ENCODE data around the gene EAF1. TPM values are rescaled to one million over a fixed set of nuclear protein-coding genes. Genes with fewer than 3 reads are reported as not detected.
"Not testable (repeated sequence)": the region's sequence is repeated elsewhere in the genome, so short reads cannot be mapped to it uniquely, and the experiment has no call there.

The EAF1 gene
- total RNA-seq, 1 donor from 2014 or later = 22.8 TPM

GRCh38 chr3:15478640-15478979, 51.2 kb downstream of the EAF1 start:
- DNase-seq (ENCODE audit: low read depth) = no peak

- no peak for DNase-seq (ENCODE audit: low read depth)
These were observed 52.2 kb downstream of the EAF1 start for GRCh38 chr3:15479400-15480224.

GRCh38 chr3:15484551-15484950, 57.2 kb downstream of the EAF1 start:
- DNase-seq (ENCODE audit: low read depth) = not testable (repeated sequence)

- no peak for DNase-seq (ENCODE audit: low read depth)
These were observed 58.6 kb downstream of the EAF1 start for GRCh38 chr3:15486020-15486419.

- no peak for DNase-seq (ENCODE audit: low read depth)
These were observed 59.6 kb downstream of the EAF1 start for GRCh38 chr3:15486979-15487378.

- no peak for DNase-seq (ENCODE audit: low read depth)
These were observed 60.6 kb downstream of the EAF1 start for GRCh38 chr3:15488002-15488401.

GRCh38 chr3:15490158-15490557, 62.8 kb downstream of the EAF1 start:
- DNase-seq (ENCODE audit: low read depth) = no peak

- DNase-seq (ENCODE audit: low read depth) = no peak
These were observed 63.7 kb downstream of the EAF1 start for GRCh38 chr3:15491143-15491542.

Other genes starting within 250 kb of the EAF1 start
- 16.8 and 46.8 TPM in 2 replicates for gene CAPN7, start 221.4 kb upstream of the EAF1 start, total RNA-seq
- 7.7 and 12.9 TPM in 2 replicates for gene SH3BP5, start 95.0 kb upstream of the EAF1 start, total RNA-seq
- gene METTL6, start 54 bp upstream of the EAF1 start, total RNA-seq = 22.4 and 30.4 TPM in 2 replicates
- gene COLQ, start 94.1 kb downstream of the EAF1 start, total RNA-seq = 0.65 TPM in 1 of 2 replicates, not detected in the other
- gene HACL1, start 174.0 kb downstream of the EAF1 start, total RNA-seq = 23.1 and 32.6 TPM in 2 replicates
- gene BTD, start 174.1 kb downstream of the EAF1 start, total RNA-seq = 23.4 and 35.7 TPM in 2 replicates

All from renal cortical epithelial cell (primary cell).